ENCODE data around the gene TBX1. TPM values are rescaled to one million over a fixed set of nuclear protein-coding genes. Genes with fewer than 3 reads are reported as not detected.

Gene TBX1
- total and polyA plus RNA-seq, 10 of the 15 experiments (the other 5 are each of a cell fraction or from before 2014, with no cell fraction given): not detected

DNA sequence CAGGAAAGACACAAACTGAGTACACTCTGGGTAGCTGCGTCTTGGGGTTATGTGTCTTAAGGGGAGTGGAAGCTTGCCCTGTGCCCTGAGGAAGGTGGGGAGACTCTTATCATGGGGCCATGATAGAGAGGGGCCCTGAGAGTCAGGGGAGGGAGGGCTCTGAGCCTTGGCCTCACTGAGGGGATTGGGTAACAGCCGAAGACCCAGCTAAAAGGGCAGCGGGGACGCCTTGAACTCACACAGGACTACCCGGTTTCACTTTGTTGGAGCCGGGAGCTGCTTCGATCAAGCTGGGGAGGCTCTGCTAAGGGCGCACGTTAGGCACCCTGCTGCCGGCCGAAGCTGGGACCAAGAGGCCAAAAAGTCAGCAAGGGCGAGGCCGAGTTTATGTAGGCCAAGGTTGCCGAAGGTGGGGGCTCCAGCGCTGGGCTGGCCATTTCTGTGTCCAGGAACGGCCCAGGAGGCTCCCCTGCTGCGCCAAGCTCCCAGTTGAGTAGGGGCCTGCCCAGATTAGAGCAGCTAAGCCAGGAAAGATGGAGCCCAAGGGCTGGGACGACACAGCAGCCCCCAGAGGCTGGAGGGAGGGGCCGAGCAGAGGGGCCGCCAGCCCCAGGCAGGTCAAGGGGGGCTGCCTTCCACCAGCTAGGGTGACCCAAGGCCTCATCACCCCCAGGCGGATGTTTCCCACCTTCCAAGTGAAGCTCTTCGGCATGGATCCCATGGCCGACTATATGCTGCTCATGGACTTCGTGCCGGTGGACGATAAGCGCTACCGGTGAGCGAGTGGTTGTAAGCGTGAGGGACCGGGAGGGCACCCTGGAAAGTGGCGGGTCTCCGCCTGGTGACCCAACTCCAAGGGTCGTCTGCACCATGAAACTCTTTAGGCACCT, 2.2 kb downstream of the TBX1 start:
- POLR2A ChIA-PET: no interaction called here
- peaks cover 12 to 16% of the 10 kb centered on the region in 2 experiments for H3K27me3 ChIP-seq (replicated peaks in 1 of 2; ENCODE audit: control insufficient read depth in 2 of 2, insufficient read depth in 2 of 2, low read length in 1 of 2)

More for the DNA sequence above, 2.2 kb downstream of the TBX1 start:
- DNase-seq (ENCODE audit: low read depth, low spot score) (no peak), ATAC-seq (no peak), FAIRE-seq (no peak)
- no peaks in the 10 kb centered on the region for H3K36me3 ChIP-seq (ENCODE audit: control insufficient read depth in 2 of 2, insufficient read depth in 2 of 2, low read length in 1 of 2)
- H3K4me3 ChIP-seq: no peak overlapping the region
- BruUV-seq (replicated peaks): no TSS peak
- TF ChIP-seq, protein P1, sequence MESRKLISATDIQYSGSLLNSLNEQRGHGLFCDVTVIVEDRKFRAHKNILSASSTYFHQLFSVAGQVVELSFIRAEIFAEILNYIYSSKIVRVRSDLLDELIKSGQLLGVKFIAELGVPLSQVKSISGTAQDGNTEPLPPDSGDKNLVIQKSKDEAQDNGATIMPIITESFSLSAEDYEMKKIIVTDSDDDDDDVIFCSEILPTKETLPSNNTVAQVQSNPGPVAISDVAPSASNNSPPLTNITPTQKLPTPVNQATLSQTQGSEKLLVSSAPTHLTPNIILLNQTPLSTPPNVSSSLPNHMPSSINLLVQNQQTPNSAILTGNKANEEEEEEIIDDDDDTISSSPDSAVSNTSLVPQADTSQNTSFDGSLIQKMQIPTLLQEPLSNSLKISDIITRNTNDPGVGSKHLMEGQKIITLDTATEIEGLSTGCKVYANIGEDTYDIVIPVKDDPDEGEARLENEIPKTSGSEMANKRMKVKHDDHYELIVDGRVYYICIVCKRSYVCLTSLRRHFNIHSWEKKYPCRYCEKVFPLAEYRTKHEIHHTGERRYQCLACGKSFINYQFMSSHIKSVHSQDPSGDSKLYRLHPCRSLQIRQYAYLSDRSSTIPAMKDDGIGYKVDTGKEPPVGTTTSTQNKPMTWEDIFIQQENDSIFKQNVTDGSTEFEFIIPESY (IDR thresholded peaks at IDR 0.05): no peak
- TF ChIP-seq GATAD2B (conservative IDR thresholded peaks at IDR 0.05; ENCODE audit: low read depth): no peak
- TF ChIP-seq JUNB (IDR thresholded peaks at IDR 0.05): no peak
- no peak for TF ChIP-seq RB1 (IDR thresholded peaks at IDR 0.05; ENCODE audit: borderline replicate concordance)
- TF ChIP-seq, protein P2, sequence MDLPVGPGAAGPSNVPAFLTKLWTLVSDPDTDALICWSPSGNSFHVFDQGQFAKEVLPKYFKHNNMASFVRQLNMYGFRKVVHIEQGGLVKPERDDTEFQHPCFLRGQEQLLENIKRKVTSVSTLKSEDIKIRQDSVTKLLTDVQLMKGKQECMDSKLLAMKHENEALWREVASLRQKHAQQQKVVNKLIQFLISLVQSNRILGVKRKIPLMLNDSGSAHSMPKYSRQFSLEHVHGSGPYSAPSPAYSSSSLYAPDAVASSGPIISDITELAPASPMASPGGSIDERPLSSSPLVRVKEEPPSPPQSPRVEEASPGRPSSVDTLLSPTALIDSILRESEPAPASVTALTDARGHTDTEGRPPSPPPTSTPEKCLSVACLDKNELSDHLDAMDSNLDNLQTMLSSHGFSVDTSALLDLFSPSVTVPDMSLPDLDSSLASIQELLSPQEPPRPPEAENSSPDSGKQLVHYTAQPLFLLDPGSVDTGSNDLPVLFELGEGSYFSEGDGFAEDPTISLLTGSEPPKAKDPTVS (IDR thresholded peaks at IDR 0.05; ENCODE audit: low read depth, low read length): no peak
- no peak for TF ChIP-seq SP1 (IDR thresholded peaks at IDR 0.05; ENCODE audit: low read depth, low read length)
- TF ChIP-seq, protein P3, sequence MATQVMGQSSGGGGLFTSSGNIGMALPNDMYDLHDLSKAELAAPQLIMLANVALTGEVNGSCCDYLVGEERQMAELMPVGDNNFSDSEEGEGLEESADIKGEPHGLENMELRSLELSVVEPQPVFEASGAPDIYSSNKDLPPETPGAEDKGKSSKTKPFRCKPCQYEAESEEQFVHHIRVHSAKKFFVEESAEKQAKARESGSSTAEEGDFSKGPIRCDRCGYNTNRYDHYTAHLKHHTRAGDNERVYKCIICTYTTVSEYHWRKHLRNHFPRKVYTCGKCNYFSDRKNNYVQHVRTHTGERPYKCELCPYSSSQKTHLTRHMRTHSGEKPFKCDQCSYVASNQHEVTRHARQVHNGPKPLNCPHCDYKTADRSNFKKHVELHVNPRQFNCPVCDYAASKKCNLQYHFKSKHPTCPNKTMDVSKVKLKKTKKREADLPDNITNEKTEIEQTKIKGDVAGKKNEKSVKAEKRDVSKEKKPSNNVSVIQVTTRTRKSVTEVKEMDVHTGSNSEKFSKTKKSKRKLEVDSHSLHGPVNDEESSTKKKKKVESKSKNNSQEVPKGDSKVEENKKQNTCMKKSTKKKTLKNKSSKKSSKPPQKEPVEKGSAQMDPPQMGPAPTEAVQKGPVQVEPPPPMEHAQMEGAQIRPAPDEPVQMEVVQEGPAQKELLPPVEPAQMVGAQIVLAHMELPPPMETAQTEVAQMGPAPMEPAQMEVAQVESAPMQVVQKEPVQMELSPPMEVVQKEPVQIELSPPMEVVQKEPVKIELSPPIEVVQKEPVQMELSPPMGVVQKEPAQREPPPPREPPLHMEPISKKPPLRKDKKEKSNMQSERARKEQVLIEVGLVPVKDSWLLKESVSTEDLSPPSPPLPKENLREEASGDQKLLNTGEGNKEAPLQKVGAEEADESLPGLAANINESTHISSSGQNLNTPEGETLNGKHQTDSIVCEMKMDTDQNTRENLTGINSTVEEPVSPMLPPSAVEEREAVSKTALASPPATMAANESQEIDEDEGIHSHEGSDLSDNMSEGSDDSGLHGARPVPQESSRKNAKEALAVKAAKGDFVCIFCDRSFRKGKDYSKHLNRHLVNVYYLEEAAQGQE (IDR thresholded peaks at IDR 0.05; ENCODE audit: low read depth, low read length): no peak
- no peak for TF ChIP-seq TAF1 (IDR thresholded peaks at IDR 0.05; ENCODE audit: borderline replicate concordance, low read depth, low read length)
- no peak for TF ChIP-seq SIX5 (IDR thresholded peaks at IDR 0.05; ENCODE audit: low read depth, low read length, severe bottlenecking)
- no peak for TF ChIP-seq EED (IDR thresholded peaks at IDR 0.05; ENCODE audit: low read depth)
- no peak for TF ChIP-seq TCF12 (IDR thresholded peaks at IDR 0.05; ENCODE audit: low read depth, low read length)
- TF ChIP-seq, protein P4, sequence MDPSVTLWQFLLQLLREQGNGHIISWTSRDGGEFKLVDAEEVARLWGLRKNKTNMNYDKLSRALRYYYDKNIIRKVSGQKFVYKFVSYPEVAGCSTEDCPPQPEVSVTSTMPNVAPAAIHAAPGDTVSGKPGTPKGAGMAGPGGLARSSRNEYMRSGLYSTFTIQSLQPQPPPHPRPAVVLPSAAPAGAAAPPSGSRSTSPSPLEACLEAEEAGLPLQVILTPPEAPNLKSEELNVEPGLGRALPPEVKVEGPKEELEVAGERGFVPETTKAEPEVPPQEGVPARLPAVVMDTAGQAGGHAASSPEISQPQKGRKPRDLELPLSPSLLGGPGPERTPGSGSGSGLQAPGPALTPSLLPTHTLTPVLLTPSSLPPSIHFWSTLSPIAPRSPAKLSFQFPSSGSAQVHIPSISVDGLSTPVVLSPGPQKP (IDR thresholded peaks at IDR 0.05; ENCODE audit: low read depth, low read length): no peak
- TF ChIP-seq CHD4 (IDR thresholded peaks at IDR 0.05): no peak
- no peak for TF ChIP-seq TBL1XR1 (IDR thresholded peaks at IDR 0.05; ENCODE audit: low read depth, low read length)
- TF ChIP-seq POU2F2 (IDR thresholded peaks at IDR 0.05; ENCODE audit: borderline replicate concordance, low read depth, low read length): no peak
- TF ChIP-seq ZNF24 (IDR thresholded peaks at IDR 0.05): no peak
- no peak overlapping the region for H2AFZ ChIP-seq (ENCODE audit: control insufficient read depth, low read depth, low read length)
- no peaks in the 10 kb centered on the region for H3K79me2 ChIP-seq (ENCODE audit: control insufficient read depth, insufficient read depth, low read length)
- WGBS (ENCODE audit: insufficient coverage, insufficient replicate concordance, low lambda C conversion rate, missing lambda C conversion rate): 75% methylated on average over 34 of the region's 34 CpGs
- ChIA-PET CTCF (no interaction called here), RAD21 (ENCODE audit: unreplicated experiment) (interaction anchor here (1.1 kb wide), 1 partner anchor 13 kb away, joined by 3 read pairs; no protein-coding TSS in a partner anchor), SMC1A (ENCODE audit: uncharacterized antibody, unreplicated experiment) (interaction anchor here (0.8 kb wide), 1 partner anchor 33 kb away, joined by 3 read pairs; no protein-coding TSS in a partner anchor)
- no peaks in the 10 kb centered on the region for H3K4me1 ChIP-seq (ENCODE audit: control insufficient read depth, insufficient read depth, low read length)
- intact Hi-C loops (cut with micrococcal nuclease; ENCODE audit: unreplicated experiment): no loop called here
- no peak overlapping the region for H3K4me2 ChIP-seq (ENCODE audit: control insufficient read depth, insufficient read depth)
- no peak overlapping the region for H3K27ac ChIP-seq (ENCODE audit: control insufficient read depth, insufficient read depth)
- no peaks in the 10 kb centered on the region for H3K9me3 ChIP-seq (replicated peaks; ENCODE audit: control insufficient read depth, insufficient read depth, low read length)
- no peak overlapping the region for H3K9ac ChIP-seq (ENCODE audit: control insufficient read depth, insufficient read depth, low read length)
- H4K20me1 ChIP-seq (ENCODE audit: control insufficient read depth, insufficient read depth): no peaks in the 10 kb centered on the region
- in situ Hi-C loops (cut with MboI): no loop called here
